Skin epidermis (tissue), 12 donors: ENCODE measurements around the gene PDHA1.

Experiments
- H3K27ac ChIP-seq, 21 experiments: fragments of 200-600 bp; sonication (generic) in 11 of 21; one replicate each; pipeline ENCODE4 v1.5.0; 2020; ENCODE audit warnings: mild to moderate bottlenecking in 3 of 21, inconsistent platforms in 2 of 21, moderate library complexity in 2 of 21
- H3K4me3 ChIP-seq, 7 experiments: fragments of 200-600 bp; sonication (generic) in 2 of 7; one replicate each; pipeline ENCODE4 v1.5.0; 2020; ENCODE audit warnings: inconsistent platforms in 2 of 7, mild to moderate bottlenecking in 2 of 7, moderate library complexity in 1 of 7

The PDHA1 gene

DNA sequence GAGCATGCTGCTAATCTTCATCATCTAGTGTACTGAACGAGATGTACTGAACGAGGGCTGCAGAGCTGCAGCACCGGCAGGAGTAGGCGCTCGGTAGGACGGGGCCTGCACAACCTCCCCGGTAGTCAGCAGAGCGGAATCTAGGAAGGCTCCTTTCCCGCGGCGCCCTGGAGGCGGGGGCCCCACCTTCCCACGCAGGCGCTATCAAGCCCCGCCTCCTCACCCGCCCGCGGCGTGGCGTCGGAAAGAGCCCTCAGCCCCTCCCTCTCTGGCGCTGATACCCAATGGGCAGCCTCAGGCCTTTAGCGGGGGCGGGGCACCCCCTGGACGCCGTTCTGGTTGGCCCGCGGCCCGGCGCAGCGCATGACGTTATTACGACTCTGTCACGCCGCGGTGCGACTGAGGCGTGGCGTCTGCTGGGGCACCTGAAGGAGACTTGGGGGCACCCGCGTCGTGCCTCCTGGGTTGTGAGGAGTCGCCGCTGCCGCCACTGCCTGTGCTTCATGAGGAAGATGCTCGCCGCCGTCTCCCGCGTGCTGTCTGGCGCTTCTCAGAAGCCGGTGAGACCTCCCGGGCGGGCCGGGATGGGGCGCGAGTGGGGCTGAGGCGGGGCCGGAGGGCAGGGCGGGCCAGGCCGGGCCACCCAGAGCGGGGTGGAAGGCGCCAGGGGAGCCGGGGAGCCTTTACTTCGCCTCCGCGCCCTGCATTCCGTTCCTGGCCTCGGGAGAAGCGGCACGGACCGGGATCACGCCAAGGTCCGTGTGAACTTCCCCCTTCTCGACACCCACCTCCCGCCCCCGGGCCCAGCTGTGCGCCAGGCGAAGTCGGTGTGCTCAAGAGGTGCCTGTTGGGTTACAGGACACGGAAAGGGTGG lies at the start of gene PDHA1:
Gene PDHA1, plus strand, starts transcription at position 393 of the 874 bp plus-strand sequence. Its CDS starts 111 bp downstream, at position 504.
- peak within 1 kb of the TSS; percentile 61 to 82 (median 66) for H3K4me3 ChIP-seq
- H3K27ac ChIP-seq = peak within 1 kb of the TSS in 20 of 21 experiments; percentile 35 to 93 (median 83)

DNA sequence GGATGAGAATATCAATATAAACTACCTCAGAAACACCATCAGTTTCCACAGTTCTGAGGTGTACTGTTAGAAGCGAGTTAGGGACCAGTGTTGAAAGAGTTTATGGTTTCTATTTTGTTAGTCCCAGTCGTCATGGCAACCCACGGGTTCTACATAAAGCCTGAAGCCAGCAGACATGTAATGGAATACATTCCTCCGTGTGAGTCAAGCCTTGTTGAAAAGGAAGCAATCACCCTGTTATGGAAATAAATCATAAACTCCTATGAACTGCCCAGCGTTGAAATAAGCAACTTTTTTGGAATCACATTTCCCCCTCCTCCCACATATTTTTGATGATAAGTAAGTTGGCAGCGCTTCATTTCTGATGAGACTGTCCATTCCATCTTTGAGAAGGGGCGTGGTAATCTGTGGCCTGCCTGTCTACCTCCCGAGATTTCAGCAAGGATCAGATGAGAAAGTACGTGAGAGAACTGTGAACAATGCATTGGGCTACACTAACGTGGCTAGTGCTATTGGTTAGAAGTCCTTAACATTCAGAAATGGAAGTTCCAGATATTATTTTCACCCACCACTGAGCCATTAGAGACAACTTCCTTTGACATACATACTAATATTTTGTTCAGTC lies 40.4 kb upstream of the PDHA1 start:
- Histone ChIP-seq H3K4me3 (no peak overlapping the region), H3K27ac (peak overlapping the region in 1 of 21 experiments; percentile 10)

DNA sequence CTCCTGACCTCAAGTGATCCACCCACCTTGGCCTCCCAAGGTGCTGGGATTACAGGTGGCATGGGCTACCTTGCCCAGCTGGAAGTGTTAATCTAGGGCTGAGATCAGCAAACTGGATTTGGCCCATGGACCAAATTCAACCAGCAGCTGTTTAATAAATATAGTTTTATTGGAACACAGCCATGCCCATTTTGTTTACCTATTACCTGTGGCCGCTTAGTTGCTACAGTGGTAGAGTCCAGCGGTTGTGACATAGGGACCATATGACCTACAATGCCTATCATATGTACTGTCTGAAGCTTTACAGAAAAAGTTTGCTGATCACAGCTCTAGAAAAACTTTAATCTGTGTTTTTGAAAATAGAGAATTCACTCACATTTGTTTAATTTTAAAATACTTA lies 17.2 kb upstream of the PDHA1 start:
- no peak overlapping the region for H3K4me3 ChIP-seq

DNA sequence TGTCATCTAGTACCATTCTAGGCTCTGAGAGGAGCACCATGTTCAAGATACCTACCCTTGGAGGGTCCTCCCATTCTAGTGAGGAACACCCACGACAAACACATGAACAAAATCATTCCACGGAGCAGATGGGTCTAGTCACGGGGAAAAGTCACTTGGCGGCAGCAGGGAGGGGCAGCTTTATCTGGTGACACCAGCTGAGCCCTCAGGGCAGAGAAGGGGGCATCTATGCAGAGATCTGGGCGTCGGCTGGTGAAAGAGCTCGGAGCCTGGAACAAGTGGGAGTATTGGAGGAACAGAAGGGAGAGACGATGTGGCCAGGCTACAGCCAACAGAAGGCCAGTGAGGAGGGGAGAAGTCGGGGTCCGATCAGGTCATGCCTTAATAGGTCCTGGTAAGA lies 11.9 kb upstream of the PDHA1 start:
- no peak overlapping the region for H3K27ac ChIP-seq
- H3K4me3 ChIP-seq = no peak overlapping the region

More for the DNA sequence above, 17.2 kb upstream of the PDHA1 start:
- H3K27ac ChIP-seq = no peak overlapping the region

DNA sequence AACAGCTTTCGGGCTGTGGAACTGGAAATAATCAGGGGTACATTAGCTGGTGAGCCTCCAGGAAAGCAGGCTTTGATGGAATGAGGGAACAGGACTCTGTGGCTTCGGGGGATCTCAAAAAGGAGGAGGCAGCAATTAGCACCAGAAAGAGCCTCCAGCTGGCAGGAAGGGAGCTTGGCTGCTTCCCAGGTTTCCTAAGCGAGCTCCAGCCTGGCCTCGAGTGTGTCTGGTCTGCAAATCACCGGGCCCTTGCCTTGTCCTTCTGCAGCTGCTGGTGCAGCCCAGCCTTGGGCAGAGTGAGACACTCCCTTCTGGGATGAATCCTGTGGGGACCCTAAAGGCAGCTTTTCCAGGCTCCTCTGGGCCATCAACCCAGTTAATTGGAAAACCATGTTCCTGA lies 10.7 kb upstream of the PDHA1 start:
- H3K27ac ChIP-seq = no peak overlapping the region

DNA sequence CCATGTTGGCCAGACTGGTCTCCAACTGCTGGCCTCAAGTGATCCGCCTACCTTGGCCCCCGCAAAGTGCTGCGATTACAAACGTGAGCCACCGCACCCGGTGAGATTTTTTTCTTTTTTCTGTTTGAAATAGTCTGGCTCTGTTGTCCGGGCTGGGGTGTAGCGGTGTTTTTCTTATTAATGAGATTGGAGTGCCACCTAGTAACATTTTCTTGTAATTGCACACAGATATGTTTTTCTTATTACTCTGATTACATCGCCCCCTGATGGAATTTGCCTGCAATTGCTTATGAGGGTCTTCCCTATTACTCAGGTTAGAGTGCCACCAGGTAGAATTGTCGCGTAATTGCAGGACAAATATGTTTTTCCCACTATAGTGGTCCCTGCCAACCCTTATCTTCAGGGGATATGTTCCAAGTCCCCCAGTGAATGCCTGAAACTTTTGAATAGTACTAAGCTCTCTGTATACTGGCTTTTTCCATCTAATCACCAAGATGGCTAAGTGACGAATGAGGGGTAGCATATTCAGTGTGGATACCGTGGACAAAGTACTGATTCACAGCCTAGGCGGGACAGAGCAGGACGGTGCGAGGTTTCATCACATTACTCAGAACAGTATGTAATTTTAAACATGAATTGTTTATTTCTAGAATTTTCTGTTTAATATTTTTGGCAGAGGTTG lies 8.6 kb upstream of the PDHA1 start:
- Histone ChIP-seq H3K27ac (no peak overlapping the region), H3K4me3 (no peak overlapping the region)

More for the DNA sequence above, 10.7 kb upstream of the PDHA1 start:
- H3K4me3 ChIP-seq = no peak overlapping the region

DNA sequence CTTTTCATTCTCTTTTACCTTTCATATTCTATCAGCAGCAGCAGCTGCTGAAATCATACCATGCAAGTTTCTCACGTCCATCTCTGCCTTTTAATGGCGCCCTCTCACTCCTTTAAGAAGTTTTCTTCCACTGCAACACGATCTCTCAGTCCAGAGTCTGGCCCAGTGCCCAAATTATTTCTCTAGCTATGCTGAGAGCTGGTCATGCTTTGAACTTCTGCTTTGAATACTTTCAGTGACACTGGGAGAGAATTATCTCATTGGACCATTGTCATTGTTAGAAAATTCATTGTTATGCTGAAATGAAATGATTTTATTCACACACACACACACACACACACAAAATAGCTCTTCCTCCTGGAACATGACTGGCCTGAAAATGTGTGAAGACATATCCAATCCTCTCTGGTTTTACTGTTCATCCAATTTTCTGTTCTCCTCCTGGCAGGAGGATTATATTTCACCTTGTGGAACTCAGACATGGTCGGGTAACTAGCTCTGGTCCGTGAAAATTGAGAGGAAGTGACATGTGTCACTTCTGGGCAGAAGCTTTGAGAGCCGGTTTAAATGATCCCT lies 1.3 kb upstream of the PDHA1 start:
- H3K27ac ChIP-seq = no peak overlapping the region
- H3K4me3 ChIP-seq = no peak overlapping the region

DNA sequence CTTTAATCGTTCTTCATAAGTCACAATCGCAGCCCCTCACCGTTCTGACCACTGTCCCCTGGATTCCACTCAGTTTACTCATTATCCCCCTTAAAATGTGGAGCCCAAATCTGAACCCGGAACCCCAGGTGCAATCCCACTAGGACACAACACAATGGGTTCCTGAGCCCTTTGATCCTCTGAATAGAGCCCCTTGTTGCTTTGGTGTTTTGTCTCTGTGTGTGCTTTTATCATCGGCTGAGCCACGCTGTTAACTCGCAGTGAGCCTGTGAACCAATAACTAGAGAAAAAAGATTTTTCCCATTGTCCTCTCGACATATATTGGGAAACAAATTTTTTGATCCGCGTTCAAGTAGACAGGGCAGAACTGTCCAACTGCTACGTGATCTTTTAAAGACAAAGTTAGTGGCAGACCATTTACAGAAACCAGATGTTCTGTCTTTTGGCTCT lies 617 bp upstream of the PDHA1 start:
- Histone ChIP-seq H3K27ac (peak overlapping the region in 9 of 21 experiments; percentile 29 to 89 (median 65)), H3K4me3 (peak overlapping the region; percentile 61 to 82 (median 66))

DNA sequence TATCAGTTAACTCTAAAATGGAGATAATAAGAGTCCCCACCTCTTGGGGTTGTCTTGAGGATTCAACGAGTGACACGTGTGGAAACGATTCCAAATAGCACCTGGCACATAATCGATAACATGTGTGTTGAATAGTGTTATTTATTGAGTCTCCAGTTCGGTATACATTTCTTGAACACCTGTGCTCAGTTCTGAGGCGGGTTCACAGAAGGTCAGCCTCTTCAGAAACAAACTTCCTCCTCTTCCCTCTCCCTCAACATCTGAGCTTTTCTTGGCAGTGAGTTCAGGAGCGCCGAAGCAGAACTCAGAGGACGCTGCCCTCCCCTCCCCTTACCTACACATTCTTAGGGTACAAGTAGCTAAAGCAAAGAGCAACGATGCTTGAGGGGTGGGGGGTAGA lies 934 bp downstream of the PDHA1 start:
- peak overlapping the region in 6 of 21 experiments; percentile 80 to 89 (median 84) for H3K27ac ChIP-seq
- peak overlapping the region; percentile 61 to 82 (median 66) for H3K4me3 ChIP-seq

DNA sequence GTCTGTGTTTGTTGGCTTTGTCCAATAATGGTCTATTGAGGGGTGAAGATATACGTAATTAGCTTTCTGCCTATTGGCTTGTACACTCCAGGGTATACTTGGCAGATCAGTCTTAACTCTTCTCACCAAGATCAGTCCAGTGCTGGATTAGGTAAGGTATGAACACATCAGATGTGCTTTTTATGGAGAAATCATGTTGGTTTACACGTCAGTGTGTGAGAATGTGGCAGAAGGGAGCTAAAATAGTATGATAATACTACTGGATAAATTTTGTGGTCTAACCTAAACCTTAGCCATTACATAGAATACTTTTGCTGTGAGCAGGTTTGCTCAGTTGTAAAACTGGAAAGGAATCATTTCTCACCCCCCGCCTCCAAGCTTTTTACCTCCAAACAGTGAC lies 4.2 kb downstream of the PDHA1 start:
- Histone ChIP-seq H3K4me3 (no peak overlapping the region), H3K27ac (no peak overlapping the region)

DNA sequence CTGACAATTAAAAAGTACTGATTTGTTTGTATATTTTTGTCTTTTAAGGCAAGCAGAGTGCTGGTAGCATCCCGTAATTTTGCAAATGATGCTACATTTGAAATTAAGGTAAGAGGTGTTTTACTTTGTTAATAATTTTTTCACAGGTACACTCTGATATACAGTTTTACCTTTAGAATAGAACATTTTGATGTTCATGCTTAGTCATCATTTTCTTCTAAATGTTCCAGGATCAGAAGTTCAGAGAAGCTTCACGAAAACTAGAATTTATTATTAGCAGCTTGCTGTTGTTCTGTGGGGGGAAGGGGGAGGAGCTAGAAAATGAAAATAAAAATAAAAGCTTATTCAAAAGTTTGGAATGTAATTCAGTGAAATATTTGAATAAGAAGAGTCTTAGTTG lies 5.5 kb downstream of the PDHA1 start:
- H3K27ac ChIP-seq = no peak overlapping the region
- no peak overlapping the region for H3K4me3 ChIP-seq

DNA sequence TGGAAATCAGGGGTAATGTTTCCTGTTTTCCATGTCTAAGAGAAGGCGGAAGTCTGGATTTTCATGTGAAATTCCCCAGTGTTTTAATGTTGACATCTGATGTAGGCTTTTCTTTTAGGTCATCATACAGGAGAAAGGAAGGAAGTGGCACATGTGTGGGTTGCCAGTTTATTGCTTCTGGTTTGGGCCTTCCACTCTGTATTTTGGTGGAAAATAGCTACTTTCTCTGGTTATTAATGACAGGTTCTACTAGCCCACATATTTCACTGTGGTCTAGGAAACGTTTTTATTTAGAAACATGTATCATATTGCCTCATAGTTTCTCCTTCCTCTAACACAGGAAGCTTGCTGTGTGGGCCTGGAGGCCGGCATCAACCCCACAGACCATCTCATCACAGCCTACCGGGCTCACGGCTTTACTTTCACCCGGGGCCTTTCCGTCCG lies 7.2 kb downstream of the PDHA1 start:
- Histone ChIP-seq H3K27ac (no peak overlapping the region), H3K4me3 (no peak overlapping the region)

DNA sequence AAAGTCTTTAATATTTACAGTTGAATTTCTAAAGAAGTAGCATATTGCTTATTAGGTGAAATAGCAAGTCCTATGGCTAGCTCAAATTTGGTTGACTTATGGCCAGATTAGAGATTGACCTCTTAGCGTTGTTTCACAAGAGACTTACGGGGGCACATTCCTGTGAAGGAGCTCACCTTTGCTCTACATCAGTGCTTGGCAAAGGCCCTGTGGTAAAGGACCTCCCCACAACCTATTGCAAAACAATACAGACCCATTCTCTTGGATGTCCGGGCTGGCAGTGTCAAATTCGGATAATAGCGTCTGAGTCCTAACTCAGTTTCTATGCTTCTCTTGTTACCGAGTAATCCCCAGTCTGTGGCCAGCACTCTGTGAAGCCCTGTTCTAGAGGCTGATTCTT lies 10.9 kb downstream of the PDHA1 start:
- Histone ChIP-seq H3K27ac (no peak overlapping the region), H3K4me3 (no peak overlapping the region)

DNA sequence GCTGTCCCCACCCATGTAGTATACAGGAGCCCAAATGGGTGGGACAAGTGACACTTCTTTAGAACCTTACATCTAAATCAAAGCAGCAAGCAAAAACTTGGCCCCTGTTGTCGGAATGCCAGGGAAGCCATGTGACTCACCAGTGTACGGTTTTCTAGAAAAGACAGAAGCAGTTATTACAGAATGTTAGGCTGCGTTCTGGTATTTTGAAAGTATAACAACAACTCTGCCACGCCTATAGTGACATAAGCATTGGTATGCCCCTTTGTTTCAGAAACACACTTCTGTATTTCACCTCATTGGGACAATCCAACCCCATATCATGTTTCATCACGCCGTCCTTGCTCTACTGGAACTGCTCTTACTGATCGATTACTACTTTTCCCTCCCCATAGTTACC lies 14.8 kb downstream of the PDHA1 start:
- Histone ChIP-seq H3K4me3 (no peak overlapping the region), H3K27ac (no peak overlapping the region)

DNA sequence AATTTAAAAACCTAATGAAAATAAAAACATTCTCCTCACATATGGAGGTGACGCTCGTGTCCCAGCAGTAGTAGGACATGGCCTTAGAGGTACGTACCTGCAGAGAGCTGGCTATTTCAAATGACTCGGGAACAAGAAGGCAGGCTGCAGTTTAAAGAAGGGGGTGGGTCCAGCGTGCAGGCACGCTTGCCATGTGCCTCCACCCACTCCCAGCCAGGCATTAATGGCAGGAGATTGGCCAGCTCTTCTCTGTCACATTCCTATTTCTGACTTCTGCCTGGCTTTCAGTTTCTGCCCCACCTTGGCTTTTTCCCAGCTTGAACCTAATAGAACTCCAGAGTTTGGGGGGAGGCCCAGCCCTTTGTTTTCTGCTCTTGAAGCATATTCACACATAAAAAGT lies 17.2 kb downstream of the PDHA1 start:
- Histone ChIP-seq H3K4me3 (no peak overlapping the region), H3K27ac (no peak overlapping the region)

DNA sequence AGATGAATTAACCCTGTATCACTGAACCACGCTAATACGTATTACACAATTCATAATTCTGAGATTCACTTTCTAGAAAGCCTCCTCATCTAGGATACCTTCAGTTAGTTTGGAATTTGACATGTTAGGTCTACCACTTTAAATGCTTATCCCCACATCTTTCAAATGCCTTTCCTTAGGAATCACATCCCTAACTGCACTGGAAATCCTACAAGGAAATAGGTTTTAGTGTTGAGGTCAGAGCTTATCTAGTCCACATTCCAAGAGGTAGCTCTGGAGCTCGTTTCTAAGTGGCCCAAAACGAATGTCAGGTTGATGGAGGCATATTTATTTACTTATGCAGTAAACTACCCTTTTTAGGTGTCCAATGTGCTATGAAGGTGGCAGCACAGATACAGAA lies 18.0 kb downstream of the PDHA1 start:
- Histone ChIP-seq H3K4me3 (no peak overlapping the region), H3K27ac (no peak overlapping the region)

DNA sequence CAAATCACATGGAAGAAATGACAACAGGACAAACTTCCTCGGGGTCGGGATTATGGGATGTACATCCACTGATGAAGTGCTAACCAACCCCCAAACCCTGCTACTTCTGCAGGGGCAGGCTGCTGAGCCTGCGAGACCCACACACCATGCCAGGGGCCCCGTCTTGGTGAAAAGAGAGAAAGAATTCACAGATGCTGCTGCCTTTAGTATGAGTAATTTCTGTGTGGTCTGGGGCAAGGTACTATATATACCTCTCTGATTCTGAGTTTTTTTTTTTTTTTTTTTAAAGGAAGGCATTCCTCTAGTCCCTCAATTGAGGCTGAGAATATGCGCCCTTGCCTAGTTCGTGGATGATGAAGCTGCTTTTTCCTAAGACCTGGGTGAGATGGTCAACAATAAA lies 24.8 kb downstream of the PDHA1 start:
- H3K27ac ChIP-seq = no peak overlapping the region
- no peak overlapping the region for H3K4me3 ChIP-seq

DNA sequence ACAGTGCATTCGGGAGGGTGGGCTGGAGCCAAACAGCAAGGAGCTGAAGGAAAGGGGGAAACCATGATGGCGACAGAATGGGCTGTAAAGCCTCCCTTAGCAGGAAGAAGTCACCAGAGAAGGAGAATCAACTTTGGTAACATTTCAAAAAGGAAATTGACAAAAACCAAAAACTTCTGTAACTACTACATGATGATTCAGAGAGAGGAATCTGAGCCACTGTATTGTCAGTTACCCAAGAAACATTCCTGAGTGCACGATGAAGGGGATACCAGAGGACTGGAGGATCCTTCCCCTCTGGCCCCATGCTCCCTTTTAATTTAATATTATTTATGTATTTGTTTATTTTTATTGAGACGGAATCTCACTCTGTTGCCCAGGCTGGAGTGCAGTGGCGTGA lies 26.3 kb downstream of the PDHA1 start:
- H3K27ac ChIP-seq = no peak overlapping the region
- H3K4me3 ChIP-seq = no peak overlapping the region

DNA sequence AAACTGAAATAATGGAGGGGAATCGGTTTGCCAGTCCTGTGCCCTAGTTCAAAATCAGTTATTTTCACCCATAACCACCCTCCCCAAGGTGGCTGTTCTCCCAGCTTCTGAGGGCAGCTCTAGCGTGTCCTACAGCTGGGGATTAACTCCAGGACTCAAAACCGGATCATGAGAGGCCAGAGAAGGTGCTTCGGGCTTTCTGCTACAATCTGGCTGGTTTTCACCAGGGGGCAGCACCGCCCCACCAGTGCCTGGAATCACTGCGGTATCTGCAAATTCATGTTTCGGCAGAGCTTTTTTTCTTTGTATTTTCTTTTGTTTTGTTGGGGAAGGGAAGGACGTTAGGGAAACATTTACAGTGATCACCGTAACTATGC lies 28.4 kb downstream of the PDHA1 start:
- H3K4me3 ChIP-seq = peak overlapping the region; percentile 15 to 31 (median 22)
- no peak overlapping the region for H3K27ac ChIP-seq
